ENCODE results near the gene POLR2A. TPM values are rescaled to one million over a fixed set of nuclear protein-coding genes. Genes with fewer than 3 reads are reported as not detected.
A peak's percentile ranks its signal among the peaks of the same experiment; 100 is the strongest.
"Not testable (repeated sequence)": the region's sequence is repeated elsewhere in the genome, so short reads cannot be mapped to it uniquely, and the experiment has no call there.

The POLR2A gene
- total RNA-seq, 2 experiments from 2014 or later: 219 to 223 TPM

DNA sequence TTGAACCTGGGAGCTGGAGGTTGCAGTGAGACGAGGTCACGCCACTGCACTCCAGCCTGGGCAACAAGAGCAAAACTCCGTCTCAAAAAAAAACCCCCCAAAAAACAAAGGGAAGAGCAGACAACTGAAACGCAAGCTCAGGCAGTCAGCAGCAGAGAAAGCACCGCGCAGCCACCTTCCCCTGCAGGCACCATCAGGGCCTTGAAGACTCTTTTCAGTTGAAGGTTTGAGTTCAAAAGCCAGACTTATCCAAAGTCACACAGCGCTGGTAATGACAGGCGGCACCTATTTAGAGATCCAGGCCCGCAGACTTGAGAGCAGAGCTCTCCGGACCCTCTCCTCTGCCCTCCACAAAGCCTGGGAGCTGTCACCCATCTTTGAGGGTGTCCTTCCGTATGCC lies 15.9 kb upstream of the POLR2A start:
- H3K27me3 Mint-ChIP-seq: no peaks in the 10 kb centered on the region
- H3K4me3 Mint-ChIP-seq: no peak overlapping the region
- H3K27ac Mint-ChIP-seq: peak overlapping the region; percentile 30
- DNase-seq: no peak
- intact Hi-C loops (cut with micrococcal nuclease): no loop called here
- ChIA-PET POLR2A (interaction anchor here (0.7 to 16.3 kb wide), 6 partner anchors 9 to 93 kb away, joined by 3 to 122 read pairs (median 4); partner anchors contain the start of gene ZBTB4), CTCF (interaction anchor here (1.3 to 2.2 kb wide), 4 partner anchors 8 to 112 kb away, joined by 3 to 8 read pairs (median 6); no protein-coding TSS in a partner anchor)
- TF ChIP-seq, protein P1, sequence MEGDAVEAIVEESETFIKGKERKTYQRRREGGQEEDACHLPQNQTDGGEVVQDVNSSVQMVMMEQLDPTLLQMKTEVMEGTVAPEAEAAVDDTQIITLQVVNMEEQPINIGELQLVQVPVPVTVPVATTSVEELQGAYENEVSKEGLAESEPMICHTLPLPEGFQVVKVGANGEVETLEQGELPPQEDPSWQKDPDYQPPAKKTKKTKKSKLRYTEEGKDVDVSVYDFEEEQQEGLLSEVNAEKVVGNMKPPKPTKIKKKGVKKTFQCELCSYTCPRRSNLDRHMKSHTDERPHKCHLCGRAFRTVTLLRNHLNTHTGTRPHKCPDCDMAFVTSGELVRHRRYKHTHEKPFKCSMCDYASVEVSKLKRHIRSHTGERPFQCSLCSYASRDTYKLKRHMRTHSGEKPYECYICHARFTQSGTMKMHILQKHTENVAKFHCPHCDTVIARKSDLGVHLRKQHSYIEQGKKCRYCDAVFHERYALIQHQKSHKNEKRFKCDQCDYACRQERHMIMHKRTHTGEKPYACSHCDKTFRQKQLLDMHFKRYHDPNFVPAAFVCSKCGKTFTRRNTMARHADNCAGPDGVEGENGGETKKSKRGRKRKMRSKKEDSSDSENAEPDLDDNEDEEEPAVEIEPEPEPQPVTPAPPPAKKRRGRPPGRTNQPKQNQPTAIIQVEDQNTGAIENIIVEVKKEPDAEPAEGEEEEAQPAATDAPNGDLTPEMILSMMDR (IDR thresholded peaks at IDR 0.05): no peak
- no peaks in the 10 kb centered on the region for H3K9me3 Mint-ChIP-seq
- peaks cover 31% of the 10 kb centered on the region for H3K4me1 Mint-ChIP-seq (ENCODE audit: low read depth)
- ATAC-seq: no peak
- peaks cover 11% of the 10 kb centered on the region for H3K36me3 Mint-ChIP-seq (ENCODE audit: low read depth)

DNA sequence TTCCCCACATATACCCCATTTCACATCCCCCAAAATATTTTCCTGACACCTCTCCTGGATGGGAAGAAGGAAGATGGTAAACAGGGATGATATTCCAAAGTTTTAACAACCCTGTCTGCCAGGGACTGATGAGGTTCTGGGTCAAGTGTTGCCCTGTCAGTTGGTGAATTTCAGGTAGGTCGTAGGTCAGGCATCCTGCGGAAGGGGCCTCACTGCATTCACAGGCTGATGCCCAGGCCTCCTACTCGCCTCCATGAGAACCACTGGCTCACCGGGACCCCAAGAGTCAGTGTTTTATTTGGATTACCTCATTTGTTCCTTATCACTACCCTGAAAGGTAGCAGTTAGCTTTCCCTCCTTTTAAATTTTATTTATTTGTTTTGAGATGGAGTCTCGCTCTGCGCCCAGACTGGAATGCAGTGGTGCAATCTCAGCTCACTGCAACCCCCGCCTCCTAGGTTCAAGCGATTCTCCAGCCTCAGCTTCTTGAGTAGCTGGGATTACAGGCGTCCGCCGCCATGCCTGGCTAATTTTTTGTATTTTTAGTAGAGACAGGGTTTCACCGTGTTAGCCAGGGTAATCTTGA lies 15.3 kb upstream of the POLR2A start:
- ATAC-seq (no peak), DNase-seq (no peak)
- TF ChIP-seq, protein P1 (IDR thresholded peaks at IDR 0.05): no peak
- no peaks in the 10 kb centered on the region for H3K9me3 Mint-ChIP-seq
- H3K36me3 Mint-ChIP-seq (ENCODE audit: low read depth): peaks cover 11% of the 10 kb centered on the region
- no peak overlapping the region for H3K4me3 Mint-ChIP-seq
- H3K27me3 Mint-ChIP-seq: no peaks in the 10 kb centered on the region
- H3K4me1 Mint-ChIP-seq (ENCODE audit: low read depth): peaks cover 35% of the 10 kb centered on the region
- CTCF ChIA-PET: no interaction called here
- POLR2A ChIA-PET: interaction anchor here (1.2 to 16.3 kb wide), 3 partner anchors 8 to 32 kb away, joined by 4 to 122 read pairs (median 5); partner anchors contain the start of gene ZBTB4
- intact Hi-C loops (cut with micrococcal nuclease): no loop called here
- H3K27ac Mint-ChIP-seq: peak overlapping the region; percentile 30

DNA sequence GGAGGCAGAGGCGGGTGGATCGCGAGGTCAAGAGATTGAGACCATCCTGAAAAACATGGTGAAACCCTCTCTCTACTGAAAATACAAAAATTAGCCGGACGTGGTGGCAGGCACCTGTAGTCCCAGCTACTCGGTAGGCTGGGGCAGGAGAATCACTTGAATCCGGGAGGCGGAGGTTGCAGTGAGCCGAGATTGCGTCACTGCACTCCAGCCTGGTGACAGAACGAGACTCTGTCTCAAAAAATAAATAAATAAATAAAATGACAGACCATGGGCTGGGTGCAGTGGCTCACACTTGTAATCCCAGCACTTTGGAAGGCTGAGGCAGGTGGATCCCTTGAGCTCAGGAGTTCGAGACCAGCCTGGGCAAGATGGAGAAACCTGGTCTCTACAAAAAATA lies 14.3 kb upstream of the POLR2A start:
- CTCF ChIA-PET: interaction anchor here (0.8 to 1.3 kb wide), 2 partner anchors 33 to 45 kb away, joined by 3 read pairs; no protein-coding TSS in a partner anchor
- H3K36me3 Mint-ChIP-seq (ENCODE audit: low read depth): peaks cover 11% of the 10 kb centered on the region
- DNase-seq; H3K9me3 Mint-ChIP-seq; ATAC-seq; H3K27ac Mint-ChIP-seq; H3K4me3 Mint-ChIP-seq; intact Hi-C loops (cut with micrococcal nuclease); H3K27me3 Mint-ChIP-seq: not testable (repeated sequence)
- POLR2A ChIA-PET: interaction anchor here (2.2 kb wide), 1 partner anchor 9 kb away, joined by 12 read pairs; the partner anchor contains the start of gene ZBTB4
- peaks cover 35% of the 10 kb centered on the region for H3K4me1 Mint-ChIP-seq (ENCODE audit: low read depth)

DNA sequence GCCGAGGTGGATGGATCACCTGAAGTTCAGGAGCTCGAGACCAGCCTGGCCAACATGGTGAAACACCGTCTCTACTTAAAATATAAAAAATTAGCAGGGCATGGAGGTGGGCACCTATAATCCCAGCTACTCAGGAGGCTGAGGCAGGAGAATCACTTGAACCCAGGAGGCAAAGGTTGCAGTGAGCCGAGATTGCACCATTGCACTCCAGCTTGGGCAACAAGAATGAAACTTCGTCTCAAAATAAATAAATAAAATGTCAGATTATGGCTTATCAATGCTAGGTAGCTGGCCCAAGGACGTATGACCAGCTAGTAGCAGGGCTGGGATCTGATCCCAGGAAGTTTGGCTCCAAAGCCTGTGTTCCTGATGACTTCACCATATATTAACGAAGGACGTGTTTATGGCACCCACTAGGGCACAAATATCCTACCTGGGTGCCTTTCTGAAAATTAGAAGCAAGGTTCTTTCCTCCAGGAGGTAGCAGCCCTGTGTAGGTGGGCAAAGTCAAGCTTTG lies 13.7 kb upstream of the POLR2A start:
- H3K9me3 Mint-ChIP-seq; H3K27ac Mint-ChIP-seq; DNase-seq; ATAC-seq; H3K4me3 Mint-ChIP-seq; intact Hi-C loops (cut with micrococcal nuclease); H3K27me3 Mint-ChIP-seq: not testable (repeated sequence)
- ChIA-PET CTCF (interaction anchor here (0.8 to 1.3 kb wide), 3 partner anchors 34 to 119 kb away, joined by 3 read pairs; partner anchors contain the start of gene SOX15), POLR2A (interaction anchor here (1.1 to 2.2 kb wide), 8 partner anchors 9 to 44 kb away, joined by 3 to 12 read pairs (median 4); partner anchors contain the start of genes POLR2A and ZBTB4)
- peaks cover 37% of the 10 kb centered on the region for H3K4me1 Mint-ChIP-seq (ENCODE audit: low read depth)
- H3K36me3 Mint-ChIP-seq (ENCODE audit: low read depth): peaks cover 10% of the 10 kb centered on the region

DNA sequence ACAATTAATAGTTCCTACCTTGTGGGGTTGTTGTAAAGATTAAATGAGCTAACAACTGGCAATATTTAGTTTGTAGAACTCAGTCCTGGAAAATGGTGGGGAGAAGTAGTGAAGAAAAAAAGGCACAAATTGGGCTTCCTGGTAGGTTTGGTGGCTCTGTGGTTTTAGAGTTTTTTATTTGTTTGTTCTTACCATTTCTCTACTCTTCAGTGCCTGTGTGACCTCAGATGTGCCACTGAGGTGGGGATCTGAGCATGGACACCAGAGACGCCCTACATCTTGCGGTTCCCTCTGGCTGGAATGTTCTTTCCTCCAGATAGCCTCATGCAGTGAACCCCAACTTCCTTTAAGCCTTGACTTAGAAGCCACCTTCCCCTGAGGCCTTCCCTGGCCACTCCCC lies 12.4 kb upstream of the POLR2A start:
- ATAC-seq (no peak), DNase-seq (no peak)
- Mint-ChIP-seq H3K36me3 (ENCODE audit: low read depth) (peaks cover 15% of the 10 kb centered on the region), H3K9me3 (no peaks in the 10 kb centered on the region), H3K27ac (peak overlapping the region; percentile 80), H3K27me3 (no peaks in the 10 kb centered on the region), H3K4me3 (no peak overlapping the region), H3K4me1 (ENCODE audit: low read depth) (peaks cover 45% of the 10 kb centered on the region)
- intact Hi-C loops (cut with micrococcal nuclease): no loop called here
- POLR2A ChIA-PET: interaction anchor here (1.1 to 2.2 kb wide), 6 partner anchors 8 to 31 kb away, joined by 3 to 12 read pairs (median 4); partner anchors contain the start of genes POLR2A and ZBTB4
- CTCF ChIA-PET: no interaction called here
- TF ChIP-seq, protein P1 (IDR thresholded peaks at IDR 0.05): no peak

DNA sequence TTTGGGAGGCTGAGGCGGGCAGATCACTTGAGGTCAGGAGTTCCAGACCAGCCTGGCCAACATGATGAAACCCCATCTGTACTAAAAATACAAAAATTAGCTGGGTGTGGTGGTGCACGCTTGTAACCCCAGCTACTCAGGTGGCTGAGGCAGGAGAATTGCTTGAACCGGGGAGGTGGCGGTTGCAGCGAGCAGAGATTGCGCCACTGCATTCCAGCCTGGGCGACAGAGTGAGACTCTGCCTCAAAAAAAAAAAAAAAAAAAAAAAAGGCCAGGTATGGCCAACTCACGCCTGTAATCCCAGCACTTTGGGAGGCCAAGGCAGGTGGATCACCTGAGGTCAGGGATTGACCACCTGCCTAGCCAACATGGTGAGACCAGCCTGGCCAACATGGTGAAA lies 9.4 kb upstream of the POLR2A start:
- H3K4me3 Mint-ChIP-seq; intact Hi-C loops (cut with micrococcal nuclease); H3K27me3 Mint-ChIP-seq; ATAC-seq; DNase-seq; H3K27ac Mint-ChIP-seq; H3K9me3 Mint-ChIP-seq: not testable (repeated sequence)
- Mint-ChIP-seq H3K4me1 (ENCODE audit: low read depth) (peaks cover 48% of the 10 kb centered on the region), H3K36me3 (ENCODE audit: low read depth) (peaks cover 20% of the 10 kb centered on the region)
- POLR2A ChIA-PET: interaction anchor here (1.1 to 8.1 kb wide), 5 partner anchors 11 to 75 kb away, joined by 3 to 122 read pairs (median 17); partner anchors contain the start of gene FGF11
- CTCF ChIA-PET: interaction anchor here (1.6 to 2.3 kb wide), 2 partner anchors 8 to 38 kb away, joined by 5 to 8 read pairs; no protein-coding TSS in a partner anchor
